Forelimb muscle (tissue), 1 donor: ENCODE measurements around the gene RAD51D. TPM values are rescaled to one million over a fixed set of nuclear protein-coding genes. Genes with fewer than 3 reads are reported as not detected.
A peak's percentile ranks its signal among the peaks of the same experiment; 100 is the strongest.
"Not testable (repeated sequence)": the region's sequence is repeated elsewhere in the genome, so short reads cannot be mapped to it uniquely, and the experiment has no call there.

Experiments
- DNase-seq: peaks from one replicate; pipeline ENCODE4 v3.0.0-alpha.2; 2013; ENCODE audit warnings: low read depth
- polyA plus RNA-seq: library from polyadenylated mRNA; unstranded; fragments of 120-200 nt; gene quantifications from one replicate; pipeline ENCODE4 v1.2.1, GENCODE V29; 2013; ENCODE audit not compliant: insufficient read length

The RAD51D gene
- polyA plus RNA-seq, 1 donor: 6.4 TPM

DNA sequence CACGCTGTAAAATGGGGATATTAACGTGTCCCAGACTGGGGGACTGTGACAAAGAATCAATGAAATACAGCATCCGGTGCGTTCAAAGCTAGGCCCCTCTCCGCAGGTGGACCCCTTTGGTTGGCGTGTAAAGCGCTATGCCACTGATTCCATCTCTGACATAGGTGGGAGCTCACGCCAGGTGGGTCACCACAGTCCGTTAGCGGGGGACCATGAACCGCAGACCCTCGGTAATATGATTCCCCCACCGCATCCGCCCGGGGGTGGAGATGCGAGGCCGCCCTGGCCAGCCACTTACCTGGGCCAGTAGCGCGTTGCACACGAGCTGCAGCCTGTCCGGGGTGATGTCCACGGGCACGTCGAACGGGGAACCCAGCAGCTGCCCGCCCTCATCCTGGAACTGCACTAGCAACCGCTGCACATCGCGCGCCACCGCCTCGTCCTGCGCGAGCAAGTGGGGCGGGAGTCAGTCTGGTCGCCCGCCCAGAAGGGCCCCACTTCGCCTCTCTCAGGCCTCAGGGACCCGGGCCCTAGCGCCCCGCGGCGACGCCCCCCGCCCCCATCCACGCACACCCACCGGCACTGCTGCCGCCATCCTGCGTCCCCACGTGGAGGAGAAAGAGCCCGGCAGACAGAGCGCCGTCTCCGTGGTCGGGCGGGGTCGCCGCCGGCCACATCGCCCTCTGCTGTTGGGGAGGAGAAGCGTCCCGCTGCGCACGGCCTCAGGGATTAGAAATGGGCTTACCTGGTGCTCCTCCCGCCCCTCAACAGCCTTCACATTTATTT lies 22.2 kb upstream of the RAD51D start, which contains the start of gene NLE1:
TSS of gene NLE1 (minus strand) at position 623 of the 786 bp plus-strand sequence. CDS start at position 595, 28 bp downstream.
- DNase-seq: peak; percentile 26

DNA sequence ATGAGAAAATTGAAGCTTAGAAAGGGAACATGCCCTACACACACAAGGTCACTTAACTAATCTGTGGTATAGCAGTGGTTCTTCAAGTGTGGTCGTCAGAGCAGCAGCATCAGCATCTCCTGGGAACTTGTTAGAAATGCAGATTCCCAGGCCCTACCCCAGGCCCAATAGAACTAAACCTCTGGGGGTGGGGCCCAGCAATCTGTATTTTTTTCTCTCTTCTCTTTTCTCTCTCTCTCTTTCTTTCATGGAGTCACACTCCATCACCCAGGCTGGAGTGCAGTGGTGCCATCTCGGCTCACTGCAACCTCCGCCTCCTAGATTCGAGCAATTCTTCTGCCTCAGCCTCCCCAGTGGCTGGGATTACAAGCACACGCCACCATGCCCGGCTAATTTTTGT lies 18.6 kb upstream of the RAD51D start:
- no peak for DNase-seq

DNA sequence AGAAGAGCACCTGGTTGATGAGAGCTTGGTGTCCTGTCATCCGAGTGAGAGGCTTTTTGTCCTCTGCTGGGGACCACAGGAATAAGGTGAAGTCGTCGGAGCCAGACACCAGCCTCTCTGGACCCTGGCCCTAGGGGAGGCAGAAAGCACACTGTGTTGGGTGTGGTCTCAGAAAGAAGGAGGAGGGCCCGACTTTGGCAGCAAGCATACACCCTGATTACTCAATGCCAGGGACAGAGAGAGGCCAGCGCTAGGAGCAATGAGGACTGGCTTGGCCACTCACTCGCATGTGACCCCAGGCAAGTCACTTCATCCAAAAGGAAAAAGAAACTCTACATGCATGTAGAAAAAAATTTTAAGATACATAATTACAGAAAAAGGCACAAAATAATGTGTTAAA lies 15.7 kb upstream of the RAD51D start:
- DNase-seq: no peak

DNA sequence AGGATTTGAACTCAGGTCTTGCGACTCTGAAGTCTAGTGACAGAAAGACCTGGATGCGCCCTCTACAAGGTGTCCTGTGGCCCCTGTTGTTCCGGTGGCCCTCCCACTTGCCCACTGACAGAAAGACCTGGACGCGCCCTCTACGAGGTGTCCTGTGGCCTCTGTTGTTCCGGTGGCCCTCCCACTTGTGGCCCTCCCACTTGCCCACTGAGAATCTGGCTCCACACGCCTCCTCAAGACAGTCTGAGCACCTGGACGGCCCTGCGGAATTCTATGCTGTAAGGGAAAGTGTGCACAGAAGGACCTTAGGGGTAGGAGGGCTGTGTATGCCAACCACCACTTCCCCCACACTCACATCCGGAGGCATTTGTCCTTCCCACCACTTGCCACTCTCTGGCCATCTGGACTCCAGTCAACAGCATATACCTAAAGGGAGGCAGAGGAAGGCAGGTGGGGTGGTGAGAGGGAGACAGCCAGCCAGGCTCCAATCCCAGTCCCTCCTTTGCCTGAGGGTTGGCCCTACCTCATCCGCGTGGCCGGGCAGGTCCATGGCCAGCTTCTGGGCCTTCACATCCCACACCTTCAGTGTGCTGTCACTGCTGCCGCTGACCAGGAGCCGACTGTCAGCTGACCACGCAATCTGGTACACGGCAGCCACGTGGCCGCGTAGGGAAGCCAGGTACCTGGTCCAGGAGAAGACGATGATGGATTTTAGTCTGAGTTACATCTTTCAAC lies 13.3 kb upstream of the RAD51D start:
- no peak for DNase-seq

DNA sequence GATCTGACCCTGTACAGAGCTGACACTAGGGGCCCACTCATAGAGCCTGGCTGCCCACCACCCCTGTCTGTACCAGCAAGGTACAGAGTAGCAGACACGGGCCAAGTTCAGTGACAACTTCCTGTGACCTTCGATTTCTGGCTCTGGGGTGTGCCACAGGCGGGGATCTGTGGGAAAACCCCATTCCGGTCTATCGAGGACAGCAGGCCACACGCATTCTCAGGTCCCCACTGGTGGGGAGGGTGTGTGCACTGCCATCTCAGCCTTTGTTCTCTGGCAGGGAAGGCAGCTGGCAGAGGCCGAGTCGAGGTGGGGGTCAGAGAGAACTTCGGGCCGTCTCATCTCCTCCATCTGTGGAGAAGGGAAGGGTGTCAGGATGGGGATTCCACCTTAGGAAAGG lies 12.4 kb upstream of the RAD51D start:
- DNase-seq: no peak

DNA sequence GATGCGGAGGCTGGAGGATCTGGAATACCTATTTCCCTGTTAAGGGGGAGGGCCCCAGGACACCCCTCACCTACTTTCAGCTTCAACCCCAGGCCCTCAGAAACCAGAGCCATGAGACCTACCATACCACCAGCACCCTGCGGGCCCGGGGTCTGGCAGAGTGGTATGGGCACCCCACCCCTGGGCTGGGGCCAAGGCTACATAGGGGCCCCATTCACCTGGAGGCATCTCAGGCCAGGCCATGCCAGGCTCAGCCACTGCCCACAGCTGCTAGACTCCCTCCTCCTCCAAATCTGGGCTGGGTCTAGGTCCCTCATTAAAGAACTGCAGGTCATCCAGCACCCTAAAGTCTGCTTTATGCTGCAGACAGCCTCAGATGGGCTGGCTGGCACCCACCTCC lies 10.7 kb upstream of the RAD51D start:
- DNase-seq: no peak

DNA sequence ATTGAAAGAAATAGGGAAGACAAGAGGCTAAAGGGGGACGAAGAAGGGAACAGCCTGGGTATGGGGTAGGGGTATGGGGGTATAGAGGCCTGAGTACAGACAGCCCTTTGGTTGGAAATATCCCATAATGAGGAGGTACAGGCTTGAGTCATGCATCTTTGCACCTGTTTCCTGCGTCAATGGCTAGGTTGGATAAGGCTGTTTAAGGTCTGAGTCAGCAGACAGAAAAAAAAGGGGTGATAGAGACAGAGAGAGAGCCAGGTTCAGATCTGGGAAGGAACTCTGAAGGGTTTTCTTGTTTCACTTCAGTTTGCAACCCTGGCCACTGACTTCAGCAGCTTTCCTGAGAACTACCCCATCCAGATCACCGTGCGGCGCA lies 10.3 kb upstream of the RAD51D start:
- no peak for DNase-seq

DNA sequence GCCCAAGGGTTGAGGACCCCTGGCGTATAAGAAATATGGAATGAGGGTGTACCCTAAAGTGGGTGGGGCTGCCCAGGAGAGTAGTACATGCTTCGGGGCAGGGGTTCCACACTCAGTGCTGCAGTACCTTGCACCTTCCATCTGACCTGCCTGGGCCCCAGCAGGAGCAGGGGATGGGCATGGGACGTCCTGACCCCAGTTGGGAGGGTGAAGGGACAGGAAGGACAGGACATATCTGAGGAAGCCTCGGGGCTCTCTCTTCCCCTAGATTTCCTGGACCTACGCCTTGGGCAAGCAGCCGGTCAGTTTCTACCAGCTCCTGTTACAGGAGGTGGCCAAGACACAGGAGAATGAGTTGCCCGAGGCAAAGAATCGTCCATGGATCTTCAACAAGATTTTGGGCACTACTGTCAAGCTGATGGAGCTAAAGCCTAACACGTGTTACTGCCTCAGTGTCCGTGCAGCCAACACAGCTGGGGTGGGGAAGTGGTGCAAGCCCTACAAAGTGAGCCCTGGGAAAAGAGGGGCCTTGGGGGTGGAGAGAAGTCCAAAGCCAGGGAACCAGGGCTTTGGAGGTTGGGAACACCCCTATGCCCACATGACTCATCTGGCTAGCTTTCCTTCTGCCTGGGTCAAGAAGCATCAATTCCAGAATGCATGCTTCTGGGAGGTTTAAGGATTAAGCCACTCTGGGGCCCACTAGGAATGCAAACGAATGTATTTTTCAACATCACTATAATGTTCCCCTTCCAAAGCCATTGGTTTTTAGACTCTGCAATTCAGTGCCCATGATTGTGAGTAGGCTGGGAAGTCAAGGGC lies 9.7 kb upstream of the RAD51D start:
- DNase-seq: no peak

DNA sequence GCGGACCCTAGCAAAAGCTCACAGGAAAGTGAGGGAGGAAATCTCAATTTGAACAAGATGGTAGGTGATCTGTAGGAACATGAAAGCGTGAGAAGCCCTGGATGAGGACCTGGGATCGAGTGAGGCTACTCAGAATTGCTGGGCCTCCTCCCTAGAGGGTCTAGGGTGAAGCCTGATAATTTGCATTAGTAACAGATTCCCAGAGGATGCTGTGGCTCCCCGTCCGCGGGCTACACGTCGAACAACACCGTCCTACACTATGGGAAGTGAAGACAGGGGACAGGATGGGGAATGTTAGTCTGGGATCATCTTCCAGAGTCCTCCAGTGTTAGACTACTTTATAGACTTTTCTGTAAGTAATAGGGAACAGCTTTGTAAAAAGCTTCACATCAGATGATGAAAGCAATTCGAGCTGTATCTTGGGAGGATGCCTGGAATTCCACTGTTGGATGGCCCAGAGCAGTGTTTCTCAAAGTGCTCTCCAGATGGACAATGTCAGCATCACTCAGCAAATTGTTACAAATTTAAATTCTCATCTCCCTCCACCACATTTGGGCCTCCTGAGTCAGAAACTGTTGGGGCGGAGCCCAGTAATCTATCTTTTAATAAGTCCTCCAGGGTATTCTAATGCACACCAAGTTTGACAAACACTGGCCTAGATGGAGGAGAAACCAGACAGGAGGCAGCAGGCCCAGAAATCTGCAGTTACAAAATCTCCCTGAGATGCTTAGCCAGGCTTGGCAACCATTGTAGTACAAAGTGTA lies 8.3 kb upstream of the RAD51D start:
- DNase-seq: peak; percentile 20

DNA sequence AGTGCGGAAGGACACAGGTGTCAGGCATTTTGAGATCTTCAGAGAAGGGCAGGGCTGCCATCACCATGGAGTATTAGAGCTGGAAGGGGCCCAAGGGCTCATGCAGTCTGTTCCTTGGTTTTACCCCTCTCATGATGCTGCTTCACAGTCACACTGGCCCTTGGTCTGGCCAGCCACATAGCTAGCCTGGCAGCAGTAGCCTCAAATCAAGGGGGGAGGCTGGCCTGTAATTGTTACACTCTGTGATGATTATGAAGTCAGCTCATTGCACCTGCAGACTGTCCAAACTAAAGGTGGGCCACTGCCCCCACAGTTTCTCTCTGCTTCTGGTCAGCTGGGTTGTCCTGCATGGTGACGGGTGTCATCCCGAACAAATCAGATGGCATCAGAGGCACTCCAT lies 1.7 kb upstream of the RAD51D start, which contains the start of gene FNDC8:
TSS of gene FNDC8 (plus strand) at position 301 of the 400 bp plus-strand sequence. CDS start at position 380, 79 bp downstream.
- DNase-seq: no peak

DNA sequence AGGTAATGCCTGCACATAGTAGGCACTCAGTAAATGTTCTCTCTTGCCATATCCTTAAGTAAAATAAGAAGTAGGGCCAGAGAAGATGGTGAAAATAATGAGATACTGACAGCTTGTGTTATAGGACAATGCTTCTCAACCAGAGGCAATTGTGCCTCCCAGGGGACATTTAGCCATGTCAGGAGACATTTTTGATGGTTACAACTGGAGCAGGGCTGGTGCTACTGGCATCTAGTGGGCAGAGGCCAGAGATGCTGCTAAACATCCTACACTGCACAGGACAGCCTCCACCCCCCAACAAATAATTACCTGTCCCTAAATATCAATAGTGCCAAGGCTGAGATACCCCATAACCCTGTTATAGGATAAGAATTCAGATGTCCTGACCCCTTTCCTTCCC lies 1.7 kb downstream of the RAD51D start:
- no peak for DNase-seq

DNA sequence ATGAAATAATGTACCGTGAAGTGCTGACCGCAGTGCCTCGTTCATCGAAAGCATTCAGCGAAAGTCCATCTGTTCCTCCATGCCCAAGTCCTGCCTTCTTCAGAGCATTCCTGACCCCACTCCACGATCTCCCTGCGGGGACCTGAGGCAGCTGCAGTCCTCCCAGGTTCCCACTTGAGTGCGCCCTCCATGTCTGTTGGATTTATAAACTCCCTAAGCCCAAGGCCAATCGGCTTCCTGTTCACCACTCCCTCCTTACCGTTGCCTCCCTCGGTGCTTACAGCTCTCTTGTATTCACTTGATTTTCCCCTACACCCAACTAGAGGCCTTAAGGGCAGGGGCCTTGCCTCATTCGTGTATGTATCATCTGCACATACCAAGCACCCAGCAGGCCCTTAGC lies 2.8 kb downstream of the RAD51D start:
- DNase-seq: no peak

DNA sequence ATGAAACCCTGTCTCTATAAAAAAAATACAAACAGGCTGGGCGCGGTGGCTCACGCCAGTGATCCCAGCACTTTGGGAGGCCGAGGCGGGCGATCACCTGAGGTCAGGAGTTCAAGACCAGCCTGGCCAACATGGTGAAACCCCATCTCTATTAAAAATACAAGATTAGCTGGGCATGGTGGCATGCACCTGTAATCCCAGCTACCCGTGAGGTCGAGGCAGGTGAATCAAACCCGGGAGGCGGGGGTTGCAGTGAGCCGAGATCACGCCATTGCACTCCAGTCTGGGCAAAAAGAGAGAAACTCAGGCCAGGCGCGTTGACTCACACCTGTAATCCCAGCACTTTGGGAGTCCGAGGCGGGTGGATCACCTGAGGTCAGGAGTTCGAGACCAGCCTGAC lies 8.9 kb downstream of the RAD51D start:
- DNase-seq: not testable (repeated sequence)

DNA sequence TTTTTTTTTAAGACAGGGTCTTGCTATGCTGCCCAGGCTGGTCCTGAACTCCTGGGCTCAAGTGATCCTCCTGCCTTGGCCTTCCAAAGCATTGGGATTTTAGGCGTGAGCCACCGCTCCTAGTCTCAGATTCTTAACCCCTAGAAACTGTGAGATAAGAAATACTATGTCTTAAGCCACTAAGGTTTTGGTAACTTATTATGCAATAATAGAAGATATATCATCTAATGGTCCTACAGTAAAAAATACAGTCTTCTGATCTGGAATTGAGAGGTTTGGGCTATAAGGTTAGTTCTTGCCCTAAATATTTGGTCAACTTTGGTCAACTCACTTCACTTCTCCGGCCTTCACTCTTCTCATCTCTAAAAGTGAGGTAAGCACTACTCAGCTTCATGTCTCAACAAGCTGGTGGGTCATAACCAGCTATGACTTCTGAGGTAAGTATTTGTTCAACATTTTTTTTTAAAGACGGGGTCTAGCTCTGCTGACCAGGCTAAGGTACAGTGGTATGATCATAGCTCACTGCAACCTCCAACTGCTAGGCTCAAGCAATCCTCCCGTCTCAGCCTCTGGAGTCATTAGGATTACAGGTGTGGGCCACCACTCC lies 14.7 kb downstream of the RAD51D start:
- DNase-seq: no peak

DNA sequence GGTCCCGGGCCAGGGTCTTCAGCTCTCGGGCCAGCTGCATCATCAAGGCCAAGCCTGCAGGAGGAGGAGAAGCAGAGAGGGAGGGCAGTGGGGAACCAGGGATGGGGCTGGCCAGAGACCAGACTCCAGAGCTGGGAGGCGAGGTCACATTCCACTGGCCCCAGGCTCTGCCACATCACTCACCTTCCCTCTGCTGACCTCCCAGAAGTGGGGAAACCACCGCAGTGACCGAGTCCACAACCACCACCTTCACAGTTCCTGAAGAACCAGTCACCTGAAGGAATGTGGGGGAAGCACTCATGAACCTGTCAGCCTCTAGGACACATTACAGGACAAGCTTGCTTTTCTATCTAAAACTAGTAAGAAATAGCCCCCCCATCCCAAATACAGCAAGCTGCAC lies 16.4 kb downstream of the RAD51D start:
- no peak for DNase-seq

DNA sequence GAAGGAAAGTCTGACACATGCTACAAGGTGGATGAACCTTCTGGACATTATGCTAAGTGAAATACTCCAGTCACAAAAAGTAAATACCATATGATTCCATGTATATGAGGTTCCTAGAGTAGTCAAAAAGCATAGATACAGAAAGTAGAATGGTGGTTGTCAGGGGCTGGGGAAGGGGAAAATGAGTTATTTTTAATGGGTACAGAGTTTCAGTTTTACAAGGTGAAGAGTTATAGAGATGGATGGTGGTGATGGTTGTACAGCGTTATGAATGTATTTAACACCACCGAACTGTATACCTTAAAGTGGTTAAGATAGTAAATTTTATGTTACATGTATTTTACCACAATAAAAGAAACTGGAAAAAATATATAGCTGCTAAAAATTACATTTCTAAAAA lies 17.9 kb downstream of the RAD51D start:
- no peak for DNase-seq

DNA sequence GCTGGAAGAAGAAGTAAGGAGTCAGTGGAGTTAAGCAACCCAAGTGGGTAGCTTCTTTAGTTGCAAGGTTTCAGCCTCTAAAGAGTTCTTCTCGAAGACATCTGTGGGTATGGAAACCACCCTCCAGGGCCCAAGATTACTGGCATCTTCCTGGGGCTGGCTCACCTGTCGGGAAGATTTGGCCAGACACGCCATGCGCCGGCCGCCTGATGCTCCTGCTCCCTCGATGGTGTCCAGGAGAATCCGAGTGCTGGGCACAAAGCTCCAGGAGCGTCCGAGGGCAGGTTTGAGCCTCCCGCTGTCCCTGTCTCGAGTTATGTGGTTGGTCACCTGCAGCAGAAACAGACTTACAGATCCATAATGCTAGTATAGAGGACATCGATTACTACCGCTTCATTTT lies 18.6 kb downstream of the RAD51D start:
- no peak for DNase-seq

DNA sequence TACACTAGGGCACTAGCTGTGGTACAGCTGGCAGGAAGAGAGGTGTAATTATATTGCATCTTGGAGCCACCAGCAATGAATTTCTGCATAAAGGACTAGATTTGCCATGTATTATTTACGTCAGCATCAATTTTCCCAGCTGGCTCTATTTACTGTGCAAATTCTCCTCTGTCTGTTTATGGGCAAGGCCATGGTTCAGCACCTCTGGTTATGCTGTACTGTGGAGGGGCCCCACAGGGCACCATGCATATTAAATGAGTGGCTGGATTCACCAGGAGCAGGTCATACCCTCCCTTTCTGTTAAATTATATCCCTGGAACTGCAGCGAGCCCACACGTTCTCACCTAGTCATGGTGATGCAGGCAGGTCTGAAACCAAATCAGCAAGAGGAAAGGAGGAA lies 19.8 kb downstream of the RAD51D start:
- no peak for DNase-seq

DNA sequence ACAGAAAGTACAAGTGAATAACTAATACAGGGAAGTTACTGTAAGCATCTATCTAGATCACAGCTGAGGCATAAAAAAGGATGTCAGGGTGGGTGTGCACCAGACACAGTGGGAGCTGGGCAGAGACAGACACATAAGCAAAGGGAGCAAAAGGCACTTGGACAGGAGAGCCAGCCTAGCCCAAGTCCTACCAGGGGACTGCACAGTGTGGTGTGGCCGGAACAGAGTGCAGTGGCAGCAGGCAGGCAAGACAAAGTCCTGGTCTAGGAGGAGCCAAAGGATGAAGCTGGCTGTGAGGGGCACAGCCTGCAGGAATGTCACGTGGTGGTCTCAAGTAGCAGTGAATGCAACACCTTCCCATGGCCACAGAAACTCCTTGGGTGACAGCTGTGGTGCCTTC lies 21.9 kb downstream of the RAD51D start:
- DNase-seq: no peak

DNA sequence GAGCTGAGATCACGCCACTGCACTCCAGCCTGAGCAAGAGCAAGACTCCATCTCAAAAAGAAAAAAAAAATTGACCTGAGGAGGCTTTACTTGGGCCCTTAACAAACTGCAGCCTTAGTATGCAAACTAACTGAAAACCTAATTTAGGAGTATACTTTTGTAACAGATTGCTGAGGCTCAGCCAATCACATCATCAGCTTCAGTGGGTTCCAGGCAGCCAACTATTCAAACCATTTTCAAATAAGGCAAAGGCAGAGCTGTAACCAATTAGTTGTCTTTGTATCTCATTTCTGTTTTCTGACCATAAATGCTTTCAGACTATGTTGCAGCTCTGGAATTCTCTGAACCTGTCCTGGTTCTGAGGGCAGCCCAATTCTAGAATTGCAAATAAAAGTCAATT lies 23.9 kb downstream of the RAD51D start:
- no peak for DNase-seq

DNA sequence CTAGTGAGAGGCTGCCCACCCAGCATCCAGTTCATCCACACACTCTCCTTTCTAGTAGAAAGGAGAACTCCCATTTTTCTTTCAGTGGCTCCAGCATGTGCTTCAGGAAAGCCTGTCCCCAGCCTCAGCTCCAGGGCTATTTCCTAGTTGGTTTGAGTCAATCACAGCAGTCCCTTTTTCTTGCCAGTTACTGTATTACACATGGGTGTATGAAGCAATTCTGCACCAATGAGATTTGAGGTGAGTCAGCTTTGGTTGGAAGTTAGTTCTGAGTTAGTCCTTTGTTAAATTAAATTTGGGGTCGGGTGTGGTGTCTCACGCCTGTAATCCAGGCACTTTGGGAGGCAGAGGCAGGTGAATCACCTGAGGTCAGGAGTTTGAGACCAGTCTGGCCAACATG lies 24.8 kb downstream of the RAD51D start:
- no peak for DNase-seq
